ENCODE data around the gene PTBP3. TPM values are rescaled to one million over a fixed set of nuclear protein-coding genes. Genes with fewer than 3 reads are reported as not detected.
A peak's percentile ranks its signal among the peaks of the same experiment; 100 is the strongest.
"Not testable (repeated sequence)": the region's sequence is repeated elsewhere in the genome, so short reads cannot be mapped to it uniquely, and the experiment has no call there.

Gene PTBP3
- total and polyA plus RNA-seq, 2 donors (not counting 1 experiment from before 2014, with no cell fraction given), result 16.7 to 28.7 TPM

DNA sequence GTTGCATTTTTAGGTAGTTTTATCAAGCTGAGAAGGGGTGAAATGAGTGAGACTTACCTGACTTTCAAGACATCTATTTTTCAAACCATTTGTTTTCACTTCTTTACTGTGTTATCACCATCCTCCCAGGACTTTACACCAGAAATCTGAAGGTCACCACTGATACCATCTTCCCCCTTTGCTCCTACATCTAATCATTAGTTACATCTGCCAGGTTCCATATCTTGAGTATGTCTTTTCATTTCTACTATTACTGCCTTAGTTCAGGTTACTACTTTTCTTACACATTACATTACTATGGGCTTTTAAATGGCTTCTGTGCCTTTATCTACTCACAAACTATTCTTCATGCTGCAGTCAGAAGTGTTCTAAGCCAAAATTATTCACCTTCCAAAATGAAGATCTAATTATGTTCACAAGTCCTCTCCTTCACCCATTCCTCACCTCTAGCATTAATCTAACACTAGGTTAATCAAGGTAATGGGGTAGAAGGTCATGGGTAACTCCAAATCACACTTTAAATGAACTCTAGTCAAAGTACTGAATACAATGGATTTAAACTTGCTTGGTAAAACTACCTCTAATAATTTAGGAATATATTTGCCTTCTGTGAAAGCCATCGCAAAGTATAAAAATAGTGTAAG is 44.4 kb upstream of the PTBP3 start:
- Histone ChIP-seq H3K27me3 (ENCODE audit: control insufficient read depth, insufficient read depth, low read length) (no peaks in the 10 kb centered on the region), H3K4me1 (ENCODE audit: control insufficient read depth, extremely low read depth, insufficient read depth, low read length) (no peaks in the 10 kb centered on the region), H3K4me2 (ENCODE audit: extremely low read depth, insufficient read depth, low read length) (peak overlapping the region; percentile 55), H3K4me3 (replicated peaks in 1 of 4; ENCODE audit: control extremely low read depth in 1 of 4, insufficient read depth in 1 of 4, low read depth in 3 of 4, low read length in 4 of 4) (peak overlapping the region; percentile 89 to 99 (median 91)), H3K36me3 (ENCODE audit: control insufficient read depth, insufficient read depth, low read length) (no peaks in the 10 kb centered on the region), H3K79me2 (ENCODE audit: control insufficient read depth, insufficient read depth, low read length) (peaks cover 22% of the 10 kb centered on the region), H4K20me1 (ENCODE audit: control insufficient read depth, extremely low read depth, insufficient read depth, low read length) (no peaks in the 10 kb centered on the region), H3K9me3 (ENCODE audit: control insufficient read depth, insufficient read depth, low read depth, low read length) (no peaks in the 10 kb centered on the region), H3K9ac (ENCODE audit: insufficient read depth, low read length) (no peak overlapping the region), H2AFZ (ENCODE audit: low read length) (peak overlapping the region; percentile 1), H3K27ac (ENCODE audit: insufficient read depth, low read length) (no peak overlapping the region)
- TF ChIP-seq, protein P1, sequence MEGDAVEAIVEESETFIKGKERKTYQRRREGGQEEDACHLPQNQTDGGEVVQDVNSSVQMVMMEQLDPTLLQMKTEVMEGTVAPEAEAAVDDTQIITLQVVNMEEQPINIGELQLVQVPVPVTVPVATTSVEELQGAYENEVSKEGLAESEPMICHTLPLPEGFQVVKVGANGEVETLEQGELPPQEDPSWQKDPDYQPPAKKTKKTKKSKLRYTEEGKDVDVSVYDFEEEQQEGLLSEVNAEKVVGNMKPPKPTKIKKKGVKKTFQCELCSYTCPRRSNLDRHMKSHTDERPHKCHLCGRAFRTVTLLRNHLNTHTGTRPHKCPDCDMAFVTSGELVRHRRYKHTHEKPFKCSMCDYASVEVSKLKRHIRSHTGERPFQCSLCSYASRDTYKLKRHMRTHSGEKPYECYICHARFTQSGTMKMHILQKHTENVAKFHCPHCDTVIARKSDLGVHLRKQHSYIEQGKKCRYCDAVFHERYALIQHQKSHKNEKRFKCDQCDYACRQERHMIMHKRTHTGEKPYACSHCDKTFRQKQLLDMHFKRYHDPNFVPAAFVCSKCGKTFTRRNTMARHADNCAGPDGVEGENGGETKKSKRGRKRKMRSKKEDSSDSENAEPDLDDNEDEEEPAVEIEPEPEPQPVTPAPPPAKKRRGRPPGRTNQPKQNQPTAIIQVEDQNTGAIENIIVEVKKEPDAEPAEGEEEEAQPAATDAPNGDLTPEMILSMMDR (conservative IDR thresholded peaks at IDR 0.05 in 1 of 2, IDR thresholded peaks at IDR 0.05 in 1 of 2; ENCODE audit: low read depth in 1 of 2, low read length in 2 of 2), result no peak
- no peak for TF ChIP-seq EZH2 (IDR thresholded peaks at IDR 0.05; ENCODE audit: low read length, missing control alignments)
- no peak for DNase-seq (ENCODE audit: low read depth in 2 of 2)

DNA sequence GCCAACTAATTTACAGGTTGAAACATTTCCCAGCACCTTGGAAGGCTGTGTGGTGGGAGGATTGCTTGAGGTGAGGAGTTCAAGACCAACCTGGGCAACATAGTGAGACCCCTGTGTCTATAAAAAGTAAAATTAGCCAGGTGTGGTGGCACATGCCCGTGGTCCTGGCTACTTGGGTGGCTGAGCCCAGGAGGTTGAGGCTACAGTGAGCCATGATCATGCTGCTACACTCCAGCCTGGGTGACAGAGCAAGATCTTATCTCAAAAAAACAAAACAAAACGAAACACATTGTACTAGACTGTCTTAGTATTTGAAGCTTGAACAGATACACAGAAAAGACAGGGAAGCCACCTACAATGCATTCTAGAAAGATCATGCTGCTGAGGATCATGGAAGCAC is 43.7 kb upstream of the PTBP3 start:
- no peak overlapping the region for H3K27ac ChIP-seq (ENCODE audit: insufficient read depth, low read length)
- TF ChIP-seq EZH2 (IDR thresholded peaks at IDR 0.05; ENCODE audit: low read length, missing control alignments), result no peak
- TF ChIP-seq, protein P1 (conservative IDR thresholded peaks at IDR 0.05 in 1 of 2, IDR thresholded peaks at IDR 0.05 in 1 of 2; ENCODE audit: low read depth in 1 of 2, low read length in 2 of 2), result no peak
- H3K9ac ChIP-seq (ENCODE audit: insufficient read depth, low read length), result no peak overlapping the region
- H3K36me3 ChIP-seq (ENCODE audit: control insufficient read depth, insufficient read depth, low read length), result no peaks in the 10 kb centered on the region
- no peaks in the 10 kb centered on the region for H3K9me3 ChIP-seq (ENCODE audit: control insufficient read depth, insufficient read depth, low read depth, low read length)
- peaks cover 18% of the 10 kb centered on the region for H3K79me2 ChIP-seq (ENCODE audit: control insufficient read depth, insufficient read depth, low read length)
- H2AFZ ChIP-seq (ENCODE audit: low read length), result no peak overlapping the region
- no peak for DNase-seq (ENCODE audit: low read depth in 2 of 2)
- peak overlapping the region in 2 of 4 experiments; percentile 89 for H3K4me3 ChIP-seq (replicated peaks in 1 of 4; ENCODE audit: control extremely low read depth in 1 of 4, insufficient read depth in 1 of 4, low read depth in 3 of 4, low read length in 4 of 4)
- H3K4me2 ChIP-seq (ENCODE audit: extremely low read depth, insufficient read depth, low read length), result peak overlapping the region; percentile 4
- no peaks in the 10 kb centered on the region for H4K20me1 ChIP-seq (ENCODE audit: control insufficient read depth, extremely low read depth, insufficient read depth, low read length)
- no peaks in the 10 kb centered on the region for H3K4me1 ChIP-seq (ENCODE audit: control insufficient read depth, extremely low read depth, insufficient read depth, low read length)
- no peaks in the 10 kb centered on the region for H3K27me3 ChIP-seq (ENCODE audit: control insufficient read depth, insufficient read depth, low read length)

DNA sequence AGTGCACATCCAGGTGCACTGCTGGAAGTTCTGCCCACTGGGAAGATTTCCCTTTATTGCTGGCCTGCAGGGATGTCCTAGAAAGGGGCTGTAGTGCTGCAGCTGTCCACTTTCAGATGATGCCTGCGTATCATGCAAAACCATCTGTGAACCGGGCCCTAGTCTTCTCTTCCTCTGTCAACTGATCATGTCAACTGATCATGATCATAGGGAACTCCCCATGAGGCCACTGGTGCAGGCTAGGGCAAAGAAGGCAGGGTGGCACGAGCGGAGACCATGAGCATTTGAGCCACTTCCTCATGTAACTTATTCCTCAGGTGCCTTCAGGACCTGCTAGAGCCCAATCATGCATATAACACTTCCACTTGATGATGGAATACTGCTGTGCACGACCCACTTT is 41.9 kb upstream of the PTBP3 start:
- Histone ChIP-seq H4K20me1 (ENCODE audit: control insufficient read depth, extremely low read depth, insufficient read depth, low read length) (no peaks in the 10 kb centered on the region), H3K4me1 (ENCODE audit: control insufficient read depth, extremely low read depth, insufficient read depth, low read length) (no peaks in the 10 kb centered on the region), H3K27me3 (ENCODE audit: control insufficient read depth, insufficient read depth, low read length) (no peaks in the 10 kb centered on the region), H3K79me2 (ENCODE audit: control insufficient read depth, insufficient read depth, low read length) (peaks cover 3% of the 10 kb centered on the region), H3K4me2 (ENCODE audit: extremely low read depth, insufficient read depth, low read length) (no peak overlapping the region), H3K9me3 (ENCODE audit: control insufficient read depth, insufficient read depth, low read depth, low read length) (no peaks in the 10 kb centered on the region), H3K27ac (ENCODE audit: insufficient read depth, low read length) (no peak overlapping the region), H3K9ac (ENCODE audit: insufficient read depth, low read length) (no peak overlapping the region), H2AFZ (ENCODE audit: low read length) (no peak overlapping the region), H3K4me3 (replicated peaks in 1 of 4; ENCODE audit: control extremely low read depth in 1 of 4, insufficient read depth in 1 of 4, low read depth in 3 of 4, low read length in 4 of 4) (no peak overlapping the region), H3K36me3 (ENCODE audit: control insufficient read depth, insufficient read depth, low read length) (no peaks in the 10 kb centered on the region)
- DNase-seq (ENCODE audit: low read depth in 2 of 2), result no peak
- TF ChIP-seq, protein P1 (conservative IDR thresholded peaks at IDR 0.05 in 1 of 2, IDR thresholded peaks at IDR 0.05 in 1 of 2; ENCODE audit: low read depth in 1 of 2, low read length in 2 of 2), result no peak
- TF ChIP-seq EZH2 (IDR thresholded peaks at IDR 0.05; ENCODE audit: low read length, missing control alignments), result no peak

DNA sequence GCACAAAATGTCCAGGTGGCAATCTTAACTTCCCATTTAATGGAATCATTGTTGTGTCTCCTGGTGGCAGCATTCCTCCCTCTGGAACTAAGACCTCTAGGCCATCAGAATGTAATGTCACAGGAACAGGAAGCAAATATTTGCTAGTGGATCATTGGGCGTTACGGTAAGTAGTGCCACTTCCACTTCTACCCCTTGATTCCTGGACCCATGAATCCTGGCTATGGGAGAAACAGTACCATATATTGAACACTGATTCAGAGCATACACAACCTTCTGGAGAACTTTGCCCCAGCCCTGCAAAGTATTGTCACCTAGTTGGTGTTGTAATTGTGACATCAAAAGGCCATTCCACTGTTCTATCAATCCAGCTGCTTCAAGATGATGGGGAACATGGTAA is 40.8 kb upstream of the PTBP3 start:
- H3K36me3 ChIP-seq (ENCODE audit: control insufficient read depth, insufficient read depth, low read length); H3K79me2 ChIP-seq (ENCODE audit: control insufficient read depth, insufficient read depth, low read length); H3K27me3 ChIP-seq (ENCODE audit: control insufficient read depth, insufficient read depth, low read length): not testable (repeated sequence)

DNA sequence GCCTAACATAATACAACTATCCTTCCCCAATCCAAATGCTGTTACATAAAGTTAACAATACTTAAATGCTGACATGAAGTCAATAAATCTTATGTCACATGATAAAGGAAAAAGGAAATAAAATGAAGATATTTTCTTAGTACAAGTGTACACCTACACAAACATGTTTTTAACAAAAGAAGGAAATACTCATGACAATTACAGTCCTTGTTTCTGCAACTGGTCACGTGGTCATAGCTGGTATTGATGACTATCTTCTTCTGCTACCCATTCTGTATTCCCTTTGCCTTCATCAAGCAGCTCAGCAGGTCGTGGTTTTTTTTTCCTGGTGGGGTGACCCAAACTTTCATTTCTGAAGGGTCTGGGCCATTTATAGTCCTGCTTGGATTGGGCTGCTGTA is 40.2 kb upstream of the PTBP3 start:
- not testable (repeated sequence) for H3K9ac ChIP-seq (ENCODE audit: insufficient read depth, low read length); H3K36me3 ChIP-seq (ENCODE audit: control insufficient read depth, insufficient read depth, low read length); H3K4me1 ChIP-seq (ENCODE audit: control insufficient read depth, extremely low read depth, insufficient read depth, low read length); H3K9me3 ChIP-seq (ENCODE audit: control insufficient read depth, insufficient read depth, low read depth, low read length); DNase-seq (ENCODE audit: low read depth in 2 of 2); H3K27ac ChIP-seq (ENCODE audit: insufficient read depth, low read length); H3K4me3 ChIP-seq (replicated peaks in 1 of 4; ENCODE audit: control extremely low read depth in 1 of 4, insufficient read depth in 1 of 4, low read depth in 3 of 4, low read length in 4 of 4); H3K4me2 ChIP-seq (ENCODE audit: extremely low read depth, insufficient read depth, low read length); H3K27me3 ChIP-seq (ENCODE audit: control insufficient read depth, insufficient read depth, low read length); H2AFZ ChIP-seq (ENCODE audit: low read length); H3K79me2 ChIP-seq (ENCODE audit: control insufficient read depth, insufficient read depth, low read length); H4K20me1 ChIP-seq (ENCODE audit: control insufficient read depth, extremely low read depth, insufficient read depth, low read length)

More for the DNA sequence above, 40.8 kb upstream of the PTBP3 start:
- not testable (repeated sequence) for H3K9me3 ChIP-seq (ENCODE audit: control insufficient read depth, insufficient read depth, low read depth, low read length); DNase-seq (ENCODE audit: low read depth in 2 of 2); H3K4me1 ChIP-seq (ENCODE audit: control insufficient read depth, extremely low read depth, insufficient read depth, low read length); H2AFZ ChIP-seq (ENCODE audit: low read length); H3K9ac ChIP-seq (ENCODE audit: insufficient read depth, low read length); H4K20me1 ChIP-seq (ENCODE audit: control insufficient read depth, extremely low read depth, insufficient read depth, low read length); H3K27ac ChIP-seq (ENCODE audit: insufficient read depth, low read length); H3K4me3 ChIP-seq (replicated peaks in 1 of 4; ENCODE audit: control extremely low read depth in 1 of 4, insufficient read depth in 1 of 4, low read depth in 3 of 4, low read length in 4 of 4); H3K4me2 ChIP-seq (ENCODE audit: extremely low read depth, insufficient read depth, low read length)

Measured in fibroblast of lung (primary cell).